SIG-M5 treated with dmso at 0.1 percent for 504 hours (cell line): ENCODE data around the gene NDUFA11.

ENCODE experiments used
- DNase-seq: peaks from one replicate; lab custom pipeline; 2025; ENCODE audit not compliant: unreplicated experiment; lab: John Stamatoyannopoulos, UW

NDUFA11 gene

DNA sequence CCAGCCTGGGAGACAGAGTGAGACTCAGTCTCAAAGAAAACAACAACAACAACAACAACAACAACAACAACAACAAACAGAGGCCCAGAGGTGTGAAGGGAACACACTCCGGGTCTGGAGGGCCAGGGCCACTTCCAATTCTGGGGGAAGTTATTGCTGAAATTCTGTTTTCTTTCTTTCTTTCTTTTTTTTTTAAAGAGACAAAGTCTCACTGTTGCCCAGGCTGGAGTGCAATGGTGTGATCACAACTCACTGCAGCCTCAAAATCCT, 7.0 kb upstream of the NDUFA11 start:
- no peak for DNase-seq

DNA sequence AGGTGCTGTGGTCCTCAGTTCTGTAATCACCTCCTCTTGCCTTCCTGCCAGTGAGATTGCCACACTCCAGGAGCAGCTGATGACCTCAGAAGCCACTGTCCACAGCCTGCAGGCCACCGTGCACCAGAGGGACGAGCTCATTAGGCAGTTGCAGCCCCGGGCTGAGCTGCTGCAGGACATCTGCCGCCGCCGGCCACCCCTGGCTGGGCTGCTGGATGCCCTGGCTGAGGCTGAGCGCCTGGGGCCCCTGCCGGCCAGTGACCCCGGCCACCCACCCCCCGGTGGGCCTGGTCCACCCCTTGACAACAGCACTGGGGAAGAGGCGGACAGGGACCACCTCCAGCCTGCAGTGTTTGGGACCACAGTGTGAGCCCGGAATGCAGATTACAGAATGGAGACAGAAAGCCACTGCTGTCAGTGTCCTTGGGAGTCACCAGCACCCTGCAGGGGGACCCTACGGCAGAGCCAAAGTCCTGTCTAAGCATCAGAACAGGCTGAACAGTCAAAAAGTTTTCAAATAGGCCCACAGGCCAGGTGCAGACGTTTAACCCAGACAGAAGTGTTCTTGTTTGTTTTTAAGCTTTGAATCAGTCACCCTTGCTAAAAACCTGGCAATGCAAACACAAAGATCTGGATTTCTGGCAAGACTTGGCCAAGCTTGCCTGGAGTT, 5.3 kb upstream of the NDUFA11 start:
- no peak for DNase-seq

DNA sequence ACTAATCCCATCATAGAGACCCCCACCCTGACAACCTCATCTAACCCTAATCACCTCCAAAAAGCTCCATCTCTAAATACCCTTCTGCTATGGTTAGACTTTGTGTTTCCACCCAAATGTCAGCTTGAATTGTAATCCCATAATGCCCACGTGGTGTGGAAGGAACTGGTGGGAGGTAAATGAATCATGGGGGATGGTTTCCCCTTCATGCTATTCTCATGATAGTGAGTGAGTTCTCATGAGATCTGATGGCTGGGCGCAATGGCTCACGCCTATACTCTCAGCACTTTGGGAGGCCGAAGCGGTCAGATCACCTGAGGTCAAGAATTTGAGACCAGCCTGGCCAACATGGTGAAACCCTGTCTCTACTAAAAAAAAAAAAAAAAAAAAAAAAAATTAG, 3.7 kb upstream of the NDUFA11 start:
- no peak for DNase-seq

DNA sequence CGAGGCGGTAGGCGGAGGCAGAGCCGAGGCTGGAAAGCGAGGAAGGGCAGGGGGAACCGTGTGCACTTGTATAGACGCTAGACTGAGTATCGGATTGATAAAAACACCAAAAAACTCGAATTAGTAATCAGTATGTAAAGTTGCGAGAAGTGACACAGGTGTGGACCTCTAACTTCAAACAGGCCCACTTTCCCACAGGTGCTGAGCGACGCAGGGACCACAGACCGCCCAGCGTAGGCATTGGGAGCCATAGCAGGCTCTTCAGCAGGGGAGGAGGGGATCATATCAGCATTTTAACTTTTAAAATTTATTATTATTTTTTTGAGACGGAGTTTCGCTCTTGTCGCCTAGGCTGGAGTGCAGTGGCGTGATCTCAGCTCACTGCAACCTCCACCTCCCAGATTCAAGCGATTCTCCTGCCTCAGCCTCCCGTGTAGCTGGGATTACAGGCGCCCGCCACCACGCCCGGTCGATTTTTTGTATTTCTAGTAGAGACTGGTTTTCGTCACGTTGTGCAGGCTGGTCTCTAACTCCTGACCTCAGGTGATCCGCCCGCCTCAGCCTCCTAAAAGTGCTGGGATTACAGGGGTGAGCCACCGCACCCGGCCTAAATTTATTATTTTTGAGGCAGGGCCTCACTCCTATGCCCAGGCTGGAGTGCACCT, 1.7 kb upstream of the NDUFA11 start:
- DNase-seq, result no peak

DNA sequence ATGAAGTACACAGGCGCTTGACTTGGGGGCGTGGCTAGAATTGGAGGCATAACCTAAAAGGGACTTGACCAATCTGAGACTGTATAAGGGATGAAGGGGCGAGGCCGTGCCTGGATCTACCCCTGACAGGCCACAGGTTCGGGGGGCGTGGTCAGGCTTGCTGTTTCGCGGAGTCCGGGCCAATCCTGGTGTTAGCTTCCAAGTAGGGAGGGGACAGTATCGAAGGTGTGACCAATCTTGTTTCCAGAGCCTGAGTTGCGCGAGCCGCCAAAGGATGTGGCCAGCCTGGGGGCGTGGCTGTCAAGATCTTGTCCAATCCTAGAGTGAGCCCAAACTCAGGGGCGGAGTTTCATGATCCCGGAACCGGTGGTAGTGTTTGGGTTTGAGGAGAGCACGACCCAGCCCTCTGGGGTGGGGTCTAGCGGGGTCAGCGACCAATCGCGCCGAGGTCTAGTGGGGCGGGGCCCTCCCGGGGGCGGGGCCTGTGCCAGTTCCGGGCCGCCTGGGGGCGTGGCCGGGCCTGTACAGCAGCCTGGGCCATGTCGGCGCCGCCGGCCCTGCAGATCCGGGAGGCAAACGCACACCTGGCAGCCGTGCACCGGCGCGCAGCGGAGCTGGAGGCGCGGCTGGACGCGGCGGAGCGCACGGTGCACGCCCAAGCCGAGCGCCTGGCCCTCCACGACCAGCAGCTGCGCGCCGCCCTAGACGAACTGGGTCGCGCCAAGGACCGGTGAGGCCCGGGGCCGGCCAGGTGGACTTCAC, 943 bp upstream of the NDUFA11 start, which contains the start of gene VMAC:
Gene VMAC (plus strand): TSS at position 521 of the 762 bp plus-strand sequence. CDS start 19 bp downstream, at position 540.
- DNase-seq, result peak; percentile 100

DNA sequence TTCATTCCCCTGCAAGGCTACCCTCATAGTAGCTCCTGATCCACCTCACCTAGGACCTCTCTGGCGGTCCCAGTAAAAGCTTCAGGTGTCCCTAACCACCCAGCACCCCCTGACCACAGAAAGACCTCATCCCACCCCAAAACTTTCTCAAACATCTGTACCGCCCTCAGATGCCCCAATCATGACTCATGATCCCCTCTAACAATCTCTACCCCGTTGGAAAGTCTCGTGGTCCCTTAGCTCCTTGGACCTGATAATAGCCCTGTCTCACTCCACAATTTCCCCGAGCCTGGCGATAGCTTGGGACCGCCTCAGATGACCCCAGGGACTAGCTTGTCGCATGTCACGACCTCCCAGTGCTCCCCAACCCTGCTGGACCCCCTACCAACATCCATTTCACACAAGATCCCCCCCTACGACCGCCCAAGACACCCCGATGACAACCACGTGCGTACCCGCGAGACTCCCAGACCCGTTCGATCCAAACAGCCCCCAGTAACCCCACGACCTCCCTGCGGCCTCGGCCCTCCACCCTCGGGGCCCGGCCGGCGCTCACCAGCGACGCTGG, 450 bp downstream of the NDUFA11 start:
- no peak for DNase-seq

DNA sequence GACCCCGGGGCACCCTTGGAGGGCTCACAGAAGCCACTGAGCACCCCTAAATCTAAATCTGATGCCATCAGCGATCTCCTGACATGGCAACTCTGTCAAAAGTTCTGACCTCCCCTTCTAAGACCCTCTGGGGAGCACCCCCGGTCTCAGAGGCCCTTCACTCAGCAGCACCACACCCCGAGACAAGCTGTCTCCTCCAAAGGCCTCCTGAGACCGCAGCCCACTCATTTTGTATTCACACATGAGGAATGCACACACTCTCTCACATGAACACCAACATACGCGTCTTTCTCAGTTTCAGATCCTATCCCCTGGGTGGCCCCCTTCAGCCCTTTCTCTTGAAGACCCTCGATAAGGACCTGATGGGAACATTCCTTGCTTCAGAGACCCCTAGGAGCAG, 2.6 kb downstream of the NDUFA11 start:
- no peak for DNase-seq

DNA sequence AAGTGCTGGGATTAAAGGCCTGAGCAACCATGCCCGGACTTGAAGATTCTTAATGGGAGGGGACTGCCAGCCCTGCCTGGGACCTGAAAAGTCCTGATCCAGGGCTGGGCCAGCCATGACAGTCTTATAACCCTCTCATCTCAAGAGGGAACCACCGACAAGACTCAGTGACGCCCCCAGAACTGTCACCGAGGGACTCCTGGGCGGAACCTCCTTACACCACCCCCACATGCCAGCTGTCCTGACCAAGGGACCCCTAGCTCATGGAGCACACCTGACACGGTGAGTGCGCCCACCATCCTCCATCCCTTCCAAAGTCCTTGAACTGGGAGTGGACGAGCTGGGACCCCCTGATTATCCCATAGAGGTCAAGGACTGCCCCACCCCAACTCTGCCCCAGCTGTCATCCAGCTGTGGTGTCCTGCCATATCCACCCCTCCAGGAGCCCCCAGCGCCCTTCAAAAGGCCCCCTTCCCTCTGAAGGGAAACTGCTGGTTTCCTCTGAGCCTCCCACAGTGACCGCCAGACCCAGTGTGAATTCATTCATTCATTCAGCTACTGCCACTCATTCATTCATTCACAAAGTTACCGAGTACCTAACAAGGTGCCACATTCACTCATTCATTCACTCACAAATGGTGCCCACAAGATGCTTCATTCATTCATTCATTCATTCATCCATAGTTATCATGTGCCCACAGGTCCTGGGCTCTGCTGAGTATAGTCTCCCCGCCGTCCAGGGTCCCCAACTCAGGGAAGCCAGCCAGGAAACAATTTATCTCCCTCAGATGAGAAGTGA, 3.7 kb downstream of the NDUFA11 start:
- no peak for DNase-seq

DNA sequence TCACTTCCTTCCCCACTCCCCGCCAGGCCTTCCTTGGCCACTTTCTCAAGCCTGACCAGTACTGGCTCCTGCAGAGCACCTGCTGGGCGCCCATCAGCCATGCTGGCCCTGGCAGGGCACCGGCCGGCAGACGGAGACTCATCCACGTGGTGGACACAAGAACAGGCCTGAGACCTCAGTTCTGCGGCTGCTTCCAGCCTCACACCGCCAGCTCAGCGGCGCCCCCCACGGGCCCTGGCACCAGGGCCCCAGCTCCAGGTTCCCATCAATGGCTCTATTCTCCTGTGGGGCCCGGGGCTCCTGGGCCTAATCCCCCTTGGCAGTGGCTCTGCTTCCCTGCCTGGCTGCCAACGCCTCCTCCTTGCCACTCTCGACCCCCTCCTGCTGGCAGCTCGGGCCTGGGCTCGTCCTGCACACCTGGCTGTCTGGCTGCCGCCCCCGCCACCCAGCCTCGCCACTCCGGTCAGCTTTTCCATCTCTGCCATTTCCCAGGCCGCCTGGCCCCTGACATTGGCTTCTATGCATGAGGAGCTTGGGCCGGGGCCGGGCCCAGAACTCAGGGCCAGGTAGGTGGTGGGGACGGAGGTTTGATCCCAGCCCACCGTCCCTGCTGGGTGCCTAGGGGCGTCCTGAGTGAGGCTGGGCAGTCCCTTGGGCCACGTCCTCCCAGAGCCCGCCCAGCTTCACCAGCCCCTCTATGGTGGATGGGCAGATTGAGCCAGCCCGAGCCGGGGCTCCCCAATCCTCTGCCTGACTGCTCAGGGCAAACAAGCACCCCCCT, 6.2 kb downstream of the NDUFA11 start:
- no peak for DNase-seq

DNA sequence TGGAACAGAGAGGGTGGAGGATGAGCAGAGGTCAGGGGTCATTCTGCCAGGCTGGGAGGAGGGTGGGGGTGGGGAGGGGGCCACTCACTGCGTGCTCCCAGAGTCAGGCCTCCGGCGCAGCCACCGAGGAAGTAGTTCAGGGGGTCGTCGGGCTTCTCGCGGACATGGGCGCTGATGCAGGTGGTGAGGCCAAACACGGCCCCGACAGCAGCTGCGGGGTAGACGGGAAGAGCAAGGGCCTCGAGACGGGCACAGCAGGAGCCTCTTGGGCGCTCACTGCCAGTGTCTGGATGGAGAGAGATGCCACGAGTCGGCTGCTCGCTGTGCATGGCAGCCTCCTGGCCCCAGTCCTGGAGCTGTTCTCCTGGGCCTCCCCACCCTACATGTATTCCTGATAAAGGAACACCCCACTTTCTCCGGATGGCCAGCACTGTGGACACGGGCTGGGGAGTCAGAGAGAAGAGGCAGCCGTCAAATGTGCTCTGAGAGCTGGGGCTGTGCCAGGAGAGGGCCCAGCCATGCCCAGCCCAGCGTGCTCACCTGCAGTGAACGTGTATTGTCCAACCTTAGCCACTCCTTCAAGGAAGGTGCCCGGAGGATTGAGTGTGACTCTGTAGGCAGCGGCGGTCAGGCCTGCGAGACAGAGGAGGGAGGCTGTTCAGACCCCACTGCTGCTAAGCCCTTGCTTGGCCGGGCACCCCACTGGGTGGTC, 7.1 kb downstream of the NDUFA11 start:
- DNase-seq, result no peak

DNA sequence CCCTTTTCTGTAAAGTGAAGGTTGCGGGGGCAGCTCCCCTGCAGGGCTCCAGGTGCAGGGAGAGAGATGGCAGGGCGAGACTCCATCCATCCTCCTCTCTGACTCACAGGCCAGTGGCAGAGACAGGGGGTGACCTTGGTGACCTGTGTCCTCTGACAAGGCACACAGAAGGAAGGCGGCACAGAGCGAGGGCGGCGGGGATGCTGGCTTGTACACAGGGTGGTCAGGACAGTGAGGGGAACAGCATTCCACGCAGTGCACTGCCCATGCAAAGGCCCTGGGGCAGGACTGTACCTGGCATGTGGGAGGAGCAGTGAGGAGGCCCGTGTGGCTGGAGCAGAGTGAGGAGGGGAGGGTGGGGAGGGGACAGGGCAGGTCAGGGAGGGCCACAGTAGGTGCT, 7.7 kb downstream of the NDUFA11 start:
- DNase-seq, result no peak

DNA sequence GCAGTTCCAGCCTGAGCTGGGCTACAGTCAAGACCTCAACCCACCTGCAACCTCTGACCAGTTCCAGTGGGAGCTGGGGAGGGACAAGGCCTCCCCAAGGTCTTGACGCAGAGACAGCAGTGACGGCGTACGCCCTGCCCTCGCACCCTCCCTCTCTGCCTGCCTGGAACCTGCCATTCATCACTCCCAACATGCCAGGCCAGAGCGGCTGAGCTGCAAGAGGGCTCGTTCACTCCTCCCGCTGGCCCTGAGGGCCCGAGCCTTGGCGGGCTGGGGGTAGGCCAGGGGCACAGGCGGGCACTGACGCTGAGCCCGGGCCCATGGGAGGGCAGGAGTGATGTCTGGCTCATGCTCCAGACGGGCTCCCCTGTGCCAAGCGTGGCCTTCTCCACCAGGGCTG, 8.2 kb downstream of the NDUFA11 start:
- DNase-seq, result no peak

DNA sequence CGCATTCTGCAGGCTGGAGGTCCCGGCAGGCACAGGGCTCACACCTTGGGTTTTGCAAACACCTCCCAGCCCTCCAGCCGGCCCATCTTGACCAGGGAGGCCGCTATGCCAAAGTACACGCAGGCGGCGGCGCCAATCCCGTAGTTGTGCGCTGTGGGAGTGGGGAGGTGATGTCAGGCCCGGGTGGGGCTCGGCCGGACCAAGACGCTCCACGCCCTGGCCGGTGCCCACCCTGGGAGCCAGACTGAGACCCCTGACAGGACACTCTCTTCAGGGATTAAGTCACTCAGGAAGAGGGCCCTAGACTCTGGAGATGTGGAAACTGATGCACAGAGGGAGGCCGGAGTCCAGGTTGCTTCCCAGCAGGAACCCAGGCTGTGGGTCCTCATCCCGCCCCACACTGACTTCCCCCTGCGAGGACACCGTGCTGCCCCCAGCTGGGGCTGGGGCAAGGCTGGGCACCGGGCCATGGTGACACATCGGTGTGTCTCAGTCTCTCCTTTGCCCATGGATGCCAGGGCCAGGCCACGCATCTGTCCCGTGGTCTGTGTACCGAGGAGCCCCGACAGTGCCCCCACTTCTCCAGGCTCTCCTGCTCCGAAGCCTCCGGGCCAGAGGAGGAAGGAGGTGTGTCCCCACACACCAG, 8.8 kb downstream of the NDUFA11 start:
- DNase-seq, result no peak

DNA sequence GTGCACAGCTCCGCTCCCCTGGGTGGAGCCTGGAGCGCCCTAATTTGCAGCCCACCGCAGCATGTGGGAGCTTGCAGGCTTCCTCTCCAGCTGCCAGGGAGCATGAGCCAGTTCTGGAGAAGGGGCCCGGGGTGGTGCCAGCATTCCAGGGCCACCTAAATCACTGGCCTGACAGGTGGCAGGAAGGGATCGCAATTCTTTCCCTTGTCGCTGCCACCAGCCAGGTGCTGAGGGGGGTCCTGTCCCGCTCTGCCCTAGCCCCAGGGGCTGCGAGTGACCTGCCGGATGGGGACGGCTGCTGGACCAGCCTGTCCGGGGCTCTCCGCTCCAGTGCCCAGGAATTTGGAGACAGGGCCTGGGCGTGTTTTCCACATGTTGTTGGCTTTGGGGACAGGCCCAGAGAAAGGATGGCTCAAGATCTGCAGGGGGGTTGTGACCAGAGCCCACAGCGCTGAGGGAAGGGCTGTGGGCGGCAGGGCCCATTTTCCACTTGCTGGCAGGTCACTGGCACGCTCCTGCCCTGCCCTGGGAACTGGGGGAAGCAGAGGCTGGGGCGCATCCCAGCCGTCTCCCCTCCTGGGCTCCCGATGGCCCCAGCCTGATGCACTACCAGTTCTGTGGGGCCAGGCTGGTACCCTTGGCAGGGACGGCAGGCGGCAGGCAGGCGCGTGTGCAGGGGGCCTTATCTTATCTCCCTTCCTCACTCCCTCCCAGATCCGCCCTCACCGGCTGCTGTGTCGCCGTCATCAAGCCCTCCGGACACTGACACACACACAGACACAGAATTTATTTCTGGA, 9.5 kb downstream of the NDUFA11 start:
- no peak for DNase-seq

DNA sequence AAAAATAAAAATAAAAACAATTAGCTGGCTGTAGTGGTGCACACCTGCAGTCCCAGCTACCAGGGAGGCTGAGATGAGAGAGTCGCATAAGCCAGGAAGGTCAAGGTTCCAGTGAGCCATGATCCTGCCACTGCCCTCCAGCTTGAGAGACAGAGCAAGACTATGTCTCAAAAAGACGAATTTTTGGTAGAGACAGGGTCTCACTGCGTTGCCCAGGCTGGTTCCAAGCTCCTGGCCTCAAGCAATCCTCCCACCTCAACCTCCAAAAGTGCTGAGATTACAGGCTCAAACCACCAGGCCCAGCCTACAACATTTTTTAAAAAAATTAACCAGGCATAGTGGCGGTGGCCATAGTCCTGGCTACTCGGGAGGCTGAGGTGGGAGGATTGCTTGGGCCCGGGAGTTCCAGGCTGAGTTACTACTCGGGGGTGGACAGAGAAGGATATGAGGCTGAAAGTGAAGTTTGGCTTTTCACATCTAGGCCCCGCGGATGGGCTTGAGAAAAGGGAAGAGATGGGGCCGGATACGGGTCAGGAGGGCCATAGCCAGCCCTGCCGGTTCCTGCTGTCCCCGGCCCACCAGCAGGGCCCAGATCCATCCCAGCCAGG, 10.2 kb downstream of the NDUFA11 start:
- no peak for DNase-seq

DNA sequence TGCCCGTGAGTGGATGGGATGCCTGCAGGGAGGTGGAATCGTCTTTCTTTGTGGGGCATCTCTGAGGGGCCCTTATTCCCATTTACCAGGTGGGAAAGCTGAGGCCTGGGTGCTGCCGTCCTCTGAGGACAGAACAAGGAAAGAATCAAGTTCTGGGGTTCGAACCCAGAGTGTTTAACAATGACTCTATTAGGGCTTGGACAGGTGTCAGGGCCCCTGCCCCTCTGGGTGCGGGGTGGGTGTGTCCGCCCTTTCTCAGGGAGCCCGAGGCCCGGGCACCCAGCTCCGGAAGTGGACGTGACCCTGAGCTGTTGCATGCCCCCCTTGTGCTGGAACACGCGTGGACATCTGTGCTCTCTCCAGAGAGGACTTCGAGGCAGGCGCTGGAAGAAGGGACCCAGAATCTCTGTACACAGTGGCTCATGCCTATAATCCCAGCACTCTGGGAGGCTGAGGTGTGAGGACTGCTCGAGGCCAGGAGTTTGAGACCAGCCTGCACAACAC, 10.8 kb downstream of the NDUFA11 start:
- no peak for DNase-seq

DNA sequence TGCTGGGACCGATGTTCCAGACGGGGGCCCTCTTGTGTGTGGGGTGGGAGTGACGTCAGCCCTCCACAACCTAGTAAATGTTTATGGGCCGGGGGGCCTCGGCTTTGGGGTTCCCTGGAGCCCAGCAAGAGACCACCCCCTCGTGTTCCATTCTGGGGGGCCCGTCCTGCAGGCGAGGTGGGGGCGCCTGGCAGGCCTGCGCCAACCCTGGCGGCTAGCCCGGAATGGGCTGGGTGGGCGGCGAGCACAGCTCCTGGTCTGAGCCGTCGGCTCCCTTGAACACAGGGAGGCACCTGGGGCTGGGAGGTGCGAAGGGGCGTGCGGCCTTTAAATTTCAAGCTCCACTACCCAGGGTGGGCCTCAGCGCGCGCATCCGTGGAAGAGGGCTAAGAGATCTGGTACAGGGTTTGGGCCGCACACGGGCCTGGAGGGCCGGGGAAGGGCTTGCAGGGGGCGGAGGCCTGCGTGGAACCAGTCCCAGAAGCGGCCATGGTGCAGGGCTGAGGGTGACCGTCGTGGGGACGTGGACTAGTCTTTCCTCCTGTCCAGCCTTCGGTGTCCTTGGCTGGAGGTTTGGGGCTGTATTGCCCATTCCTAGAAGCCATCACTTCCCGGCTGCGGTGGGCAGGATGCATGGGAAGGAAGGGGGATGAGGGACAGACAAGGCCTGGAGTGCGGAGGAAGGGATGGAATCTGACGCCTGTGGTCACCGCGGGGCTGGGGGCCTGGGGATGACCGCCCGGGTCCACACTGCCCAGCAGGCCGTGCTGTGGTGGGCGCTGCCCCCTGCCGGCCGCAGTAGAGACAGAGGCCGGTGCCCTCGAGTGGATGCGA, 11.4 kb downstream of the NDUFA11 start:
- DNase-seq, result no peak
